GM12875 (cell line): ENCODE results near the gene HSPA1L.

ENCODE experiments used
- H3K4me3 ChIP-seq: one replicate; pipeline ENCODE4 v1.5.1; 2011; ENCODE audit warnings: low read depth, low read length, control low read depth
- CTCF ChIP-seq: IDR thresholded peaks from 2 replicates; pipeline ENCODE4 v1.5.1; 2011; ENCODE audit warnings: low read depth, mild to moderate bottlenecking, control low read depth, inconsistent platforms, low read length, moderate library complexity, borderline replicate concordance; ENCODE audit not compliant: insufficient read depth

Gene HSPA1L

GRCh38 chr6:31768363-31769257, 46.5 kb downstream of the HSPA1L start:
- H3K4me3 ChIP-seq = no peak overlapping the region
- no peak for TF ChIP-seq CTCF

GRCh38 chr6:31767096-31767645, 47.9 kb downstream of the HSPA1L start:
- H3K4me3 ChIP-seq = no peak overlapping the region
- TF ChIP-seq CTCF = no peak

- H3K4me3 ChIP-seq = no peak overlapping the region
- no peak for TF ChIP-seq CTCF
These were observed 48.9 kb downstream of the HSPA1L start for GRCh38 chr6:31765910-31766794.

GRCh38 chr6:31765559-31765909, 49.5 kb downstream of the HSPA1L start:
- TF ChIP-seq CTCF = no peak
- no peak overlapping the region for H3K4me3 ChIP-seq

- H3K4me3 ChIP-seq = no peak overlapping the region
- no peak for TF ChIP-seq CTCF
These were observed 50.9 kb downstream of the HSPA1L start for GRCh38 chr6:31764198-31764597.

GRCh38 chr6:31763619-31763940, 51.5 kb downstream of the HSPA1L start:
- no peak overlapping the region for H3K4me3 ChIP-seq
- TF ChIP-seq CTCF = no peak
